Gastroesophageal sphincter (tissue), 3 donors: ENCODE measurements around the gene ADH5.

Experiments used
- CTCF ChIP-seq, 4 experiments: fragments of 200-600 bp in 2 of 4; fragments of 450-650 bp in 2 of 4; sonication (generic) in 1 of 4; IDR thresholded peaks; one replicate each; pipeline ENCODE4 v1.5.1; 2017 to 2019; ENCODE audit warnings: antibody characterized with exemption in 4 of 4, mild to moderate bottlenecking in 2 of 4, moderate library complexity in 2 of 4
- POLR2AphosphoS5 ChIP-seq: sonication (generic); formaldehyde crosslinking; IDR thresholded peaks from one replicate; pipeline ENCODE4 v1.6.1; 2017; ENCODE audit warnings: antibody characterized with exemption

- TF ChIP-seq POLR2AphosphoS5 (peak; percentile 99), CTCF (IDR thresholded peaks at IDR 0.05) (no peak)
Measured at GRCh38 chr4:99088481-99089365, at the start of gene ADH5.
